Measurements from ENCODE around the gene SERPINA4. TPM values are rescaled to one million over a fixed set of nuclear protein-coding genes. Genes with fewer than 3 reads are reported as not detected.

SERPINA4 gene
- total and polyA plus RNA-seq, 2 of the 13 experiments (the other 11 are each of a cell fraction or from before 2014, with no cell fraction given): 39.1 to 57.8 TPM

DNA sequence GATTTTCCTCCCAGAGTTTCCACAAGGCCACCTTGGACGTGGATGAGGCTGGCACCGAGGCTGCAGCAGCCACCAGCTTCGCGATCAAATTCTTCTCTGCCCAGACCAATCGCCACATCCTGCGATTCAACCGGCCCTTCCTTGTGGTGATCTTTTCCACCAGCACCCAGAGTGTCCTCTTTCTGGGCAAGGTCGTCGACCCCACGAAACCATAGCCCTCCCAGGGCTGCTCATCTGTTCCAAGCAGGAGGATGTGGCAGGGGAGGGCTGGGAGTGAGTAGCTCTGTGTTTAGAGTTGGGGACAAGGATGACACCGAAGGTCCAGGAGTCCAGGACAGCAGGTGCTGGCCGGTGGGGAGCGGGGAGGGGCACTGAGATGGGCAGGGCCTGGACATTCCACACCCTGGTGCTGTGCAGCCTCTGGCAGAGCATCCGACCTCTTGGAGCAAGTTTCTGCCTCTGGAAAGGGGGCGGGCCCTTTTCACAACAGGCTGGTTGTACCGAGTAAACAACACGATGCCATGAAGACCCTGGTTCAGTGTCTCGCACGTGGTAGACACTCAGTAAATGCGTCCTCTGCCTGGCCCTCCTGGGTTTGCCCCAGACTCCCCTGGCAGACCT, 8.2 kb downstream of the SERPINA4 start (continued):
- TF ChIP-seq ZNF598 (CRISPR knock-in tag; IDR thresholded peaks at IDR 0.05; ENCODE audit: borderline replicate concordance): 0 out of 2 replicates have a peak, but pooled peaks have one; percentile 25
- TF ChIP-seq, protein P1, sequence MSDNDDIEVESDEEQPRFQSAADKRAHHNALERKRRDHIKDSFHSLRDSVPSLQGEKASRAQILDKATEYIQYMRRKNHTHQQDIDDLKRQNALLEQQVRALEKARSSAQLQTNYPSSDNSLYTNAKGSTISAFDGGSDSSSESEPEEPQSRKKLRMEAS (IDR thresholded peaks at IDR 0.05): peak; percentile 67

DNA sequence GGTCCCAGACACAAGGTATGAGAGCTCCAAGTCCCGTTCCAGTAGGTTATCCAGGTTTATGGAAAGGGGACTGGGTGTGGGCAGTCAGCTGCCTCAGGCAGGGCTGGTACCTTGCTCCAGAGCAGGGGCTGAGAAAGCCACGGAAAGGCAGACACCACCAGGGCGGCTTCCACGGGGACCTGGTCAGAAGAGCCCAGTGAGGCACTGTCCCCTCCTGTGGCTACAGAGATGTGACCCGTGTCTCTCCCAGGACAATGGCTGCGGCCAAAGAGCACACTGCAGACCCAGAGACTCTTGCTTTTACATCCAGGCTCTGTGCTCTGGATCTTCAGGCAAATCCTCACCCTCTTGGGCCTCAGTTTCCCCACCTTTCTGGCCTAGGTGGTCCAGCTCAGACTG, 8.8 kb downstream of the SERPINA4 start:
- WGBS (ENCODE audit: low lambda C conversion rate): 55% methylated on average over 4 of the region's 6 CpGs
- peaks cover 74% of the 10 kb centered on the region for H3K4me1 ChIP-seq (ENCODE audit: insufficient read depth, low read length)
- TF ChIP-seq, protein P2, sequence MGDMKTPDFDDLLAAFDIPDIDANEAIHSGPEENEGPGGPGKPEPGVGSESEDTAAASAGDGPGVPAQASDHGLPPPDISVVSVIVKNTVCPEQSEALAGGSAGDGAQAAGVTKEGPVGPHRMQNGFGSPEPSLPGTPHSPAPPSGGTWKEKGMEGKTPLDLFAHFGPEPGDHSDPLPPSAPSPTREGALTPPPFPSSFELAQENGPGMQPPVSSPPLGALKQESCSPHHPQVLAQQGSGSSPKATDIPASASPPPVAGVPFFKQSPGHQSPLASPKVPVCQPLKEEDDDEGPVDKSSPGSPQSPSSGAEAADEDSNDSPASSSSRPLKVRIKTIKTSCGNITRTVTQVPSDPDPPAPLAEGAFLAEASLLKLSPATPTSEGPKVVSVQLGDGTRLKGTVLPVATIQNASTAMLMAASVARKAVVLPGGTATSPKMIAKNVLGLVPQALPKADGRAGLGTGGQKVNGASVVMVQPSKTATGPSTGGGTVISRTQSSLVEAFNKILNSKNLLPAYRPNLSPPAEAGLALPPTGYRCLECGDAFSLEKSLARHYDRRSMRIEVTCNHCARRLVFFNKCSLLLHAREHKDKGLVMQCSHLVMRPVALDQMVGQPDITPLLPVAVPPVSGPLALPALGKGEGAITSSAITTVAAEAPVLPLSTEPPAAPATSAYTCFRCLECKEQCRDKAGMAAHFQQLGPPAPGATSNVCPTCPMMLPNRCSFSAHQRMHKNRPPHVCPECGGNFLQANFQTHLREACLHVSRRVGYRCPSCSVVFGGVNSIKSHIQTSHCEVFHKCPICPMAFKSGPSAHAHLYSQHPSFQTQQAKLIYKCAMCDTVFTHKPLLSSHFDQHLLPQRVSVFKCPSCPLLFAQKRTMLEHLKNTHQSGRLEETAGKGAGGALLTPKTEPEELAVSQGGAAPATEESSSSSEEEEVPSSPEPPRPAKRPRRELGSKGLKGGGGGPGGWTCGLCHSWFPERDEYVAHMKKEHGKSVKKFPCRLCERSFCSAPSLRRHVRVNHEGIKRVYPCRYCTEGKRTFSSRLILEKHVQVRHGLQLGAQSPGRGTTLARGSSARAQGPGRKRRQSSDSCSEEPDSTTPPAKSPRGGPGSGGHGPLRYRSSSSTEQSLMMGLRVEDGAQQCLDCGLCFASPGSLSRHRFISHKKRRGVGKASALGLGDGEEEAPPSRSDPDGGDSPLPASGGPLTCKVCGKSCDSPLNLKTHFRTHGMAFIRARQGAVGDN (CRISPR knock-in tag; IDR thresholded peaks at IDR 0.05): peak; percentile 47; the same call in 1 of the 2 replicates
- TF ChIP-seq SNAI1 (CRISPR knock-in tag; IDR thresholded peaks at IDR 0.05; ENCODE audit: borderline replicate concordance) (no peak), ZNF749 (CRISPR knock-in tag; IDR thresholded peaks at IDR 0.05; ENCODE audit: borderline replicate concordance) (no peak), ZNF274 (CRISPR knock-in tag; IDR thresholded peaks at IDR 0.05) (0 out of 2 replicates have a peak, but pooled peaks have one; percentile 67), ZNF598 (CRISPR knock-in tag; IDR thresholded peaks at IDR 0.05; ENCODE audit: borderline replicate concordance) (peak; percentile 60; the same call in 1 of the 2 replicates), ZNF772 (CRISPR knock-in tag; IDR thresholded peaks at IDR 0.05) (peak; percentile 6; the same call in 1 of the 2 replicates)
- TF ChIP-seq, protein P3, sequence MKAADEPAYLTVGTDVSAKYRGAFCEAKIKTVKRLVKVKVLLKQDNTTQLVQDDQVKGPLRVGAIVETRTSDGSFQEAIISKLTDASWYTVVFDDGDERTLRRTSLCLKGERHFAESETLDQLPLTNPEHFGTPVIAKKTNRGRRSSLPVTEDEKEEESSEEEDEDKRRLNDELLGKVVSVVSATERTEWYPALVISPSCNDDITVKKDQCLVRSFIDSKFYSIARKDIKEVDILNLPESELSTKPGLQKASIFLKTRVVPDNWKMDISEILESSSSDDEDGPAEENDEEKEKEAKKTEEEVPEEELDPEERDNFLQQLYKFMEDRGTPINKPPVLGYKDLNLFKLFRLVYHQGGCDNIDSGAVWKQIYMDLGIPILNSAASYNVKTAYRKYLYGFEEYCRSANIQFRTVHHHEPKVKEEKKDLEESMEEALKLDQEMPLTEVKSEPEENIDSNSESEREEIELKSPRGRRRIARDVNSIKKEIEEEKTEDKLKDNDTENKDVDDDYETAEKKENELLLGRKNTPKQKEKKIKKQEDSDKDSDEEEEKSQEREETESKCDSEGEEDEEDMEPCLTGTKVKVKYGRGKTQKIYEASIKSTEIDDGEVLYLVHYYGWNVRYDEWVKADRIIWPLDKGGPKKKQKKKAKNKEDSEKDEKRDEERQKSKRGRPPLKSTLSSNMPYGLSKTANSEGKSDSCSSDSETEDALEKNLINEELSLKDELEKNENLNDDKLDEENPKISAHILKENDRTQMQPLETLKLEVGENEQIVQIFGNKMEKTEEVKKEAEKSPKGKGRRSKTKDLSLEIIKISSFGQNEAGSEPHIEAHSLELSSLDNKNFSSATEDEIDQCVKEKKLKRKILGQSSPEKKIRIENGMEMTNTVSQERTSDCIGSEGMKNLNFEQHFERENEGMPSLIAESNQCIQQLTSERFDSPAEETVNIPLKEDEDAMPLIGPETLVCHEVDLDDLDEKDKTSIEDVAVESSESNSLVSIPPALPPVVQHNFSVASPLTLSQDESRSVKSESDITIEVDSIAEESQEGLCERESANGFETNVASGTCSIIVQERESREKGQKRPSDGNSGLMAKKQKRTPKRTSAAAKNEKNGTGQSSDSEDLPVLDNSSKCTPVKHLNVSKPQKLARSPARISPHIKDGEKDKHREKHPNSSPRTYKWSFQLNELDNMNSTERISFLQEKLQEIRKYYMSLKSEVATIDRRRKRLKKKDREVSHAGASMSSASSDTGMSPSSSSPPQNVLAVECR (CRISPR knock-in tag; IDR thresholded peaks at IDR 0.05; ENCODE audit: borderline replicate concordance): 0 out of 2 replicates have a peak, but pooled peaks have one; percentile 3

More for the DNA sequence above, 8.8 kb downstream of the SERPINA4 start:
- H3K27ac ChIP-seq (ENCODE audit: extremely low read length, insufficient read depth, low read length): peak overlapping the region; percentile 47
- peak overlapping the region; percentile 20; the same call in 1 of the 2 replicates for H3K4me2 ChIP-seq (ENCODE audit: low read depth, low read length)
- intact Hi-C loops (cut with micrococcal nuclease; ENCODE audit: unreplicated experiment) (no loop called here), in situ Hi-C loops (cut with HindIII; ENCODE audit: extremely low pct_ligation_motif_present, low pct_unique_long_range_greater_than_20kb) (no loop called here)
- H3K9ac ChIP-seq (ENCODE audit: insufficient read depth, low read depth, low read length): no peak overlapping the region
- ATAC-seq (peak; percentile 4; the same call in 2 of the 3 replicates), DNase-seq (ENCODE audit: low spot score) (no peak), FAIRE-seq (no peak)
- no peaks in the 10 kb centered on the region for H3K9me3 ChIP-seq (ENCODE audit: low read length)
- ChIA-PET POLR2A (interaction anchor here (0.9 to 8.1 kb wide), 7 partner anchors 8 to 182 kb away, joined by 3 to 142 read pairs (median 48); partner anchors contain the start of genes SERPINA1, SERPINA3, SERPINA4 and SERPINA5), CTCF (ENCODE audit: low intra/inter-chr PET ratio, low total read pairs) (no interaction called here)
- no peaks in the 10 kb centered on the region for H3K79me2 ChIP-seq (ENCODE audit: insufficient read depth, low read length)
- H3K36me3 ChIP-seq (replicated peaks in 1 of 2; ENCODE audit: control insufficient read depth in 1 of 2, insufficient read depth in 2 of 2, low read length in 2 of 2): no peaks in the 10 kb centered on the region
- no peak overlapping the region for H2AFZ ChIP-seq (ENCODE audit: low read length)
- H3K27me3 ChIP-seq (ENCODE audit: control insufficient read depth in 1 of 2, insufficient read depth in 2 of 2, low read length in 2 of 2): no peaks in the 10 kb centered on the region
- H3K4me3 ChIP-seq (replicated peaks in 1 of 3; ENCODE audit: insufficient read depth in 1 of 3, low read depth in 2 of 3, low read length in 3 of 3): no peak overlapping the region; a peak in 1 of 6 replicates
- no TSS peak for BruUV-seq (replicated peaks)
- no peaks in the 10 kb centered on the region for H4K20me1 ChIP-seq (ENCODE audit: insufficient read depth, low read length)

All from HepG2 (cell line).